GM19238 (cell line): ENCODE results near the gene MB.

Experiments used
- DNase-seq: peaks from one replicate; pipeline ENCODE4 v3.0.0; 2011; ENCODE audit warnings: low spot score; ENCODE audit not compliant: insufficient read length

The MB gene

GRCh38 chr22:35618427-35619223, 1.5 kb upstream of the MB start:
- DNase-seq = no peak

- no peak for DNase-seq
Observed at GRCh38 chr22:35616043-35616442, 1.1 kb downstream of the MB start.

- no peak for DNase-seq
Observed at GRCh38 chr22:35615156-35615555, 2.0 kb downstream of the MB start.

- DNase-seq = no peak
Observed at GRCh38 chr22:35614404-35614803, 2.7 kb downstream of the MB start.

GRCh38 chr22:35612903-35613302, 4.2 kb downstream of the MB start:
- DNase-seq = no peak

- no peak for DNase-seq
Observed at GRCh38 chr22:35611891-35612576, 5.1 kb downstream of the MB start.

GRCh38 chr22:35611200-35611890, 5.8 kb downstream of the MB start:
- DNase-seq = no peak

GRCh38 chr22:35610741-35611140, 6.4 kb downstream of the MB start:
- no peak for DNase-seq

GRCh38 chr22:35609761-35610160, 7.4 kb downstream of the MB start:
- no peak for DNase-seq

GRCh38 chr22:35609261-35609660, 7.9 kb downstream of the MB start:
- DNase-seq = no peak

GRCh38 chr22:35608088-35608487, 9.0 kb downstream of the MB start:
- DNase-seq = no peak

- no peak for DNase-seq
Observed at GRCh38 chr22:35606916-35607315, 10.2 kb downstream of the MB start.

- DNase-seq = no peak
Observed at GRCh38 chr22:35605851-35606481, 11.2 kb downstream of the MB start.

GRCh38 chr22:35605369-35605680, 11.8 kb downstream of the MB start:
- DNase-seq = no peak

- no peak for DNase-seq
Observed at GRCh38 chr22:35604621-35605368, 12.3 kb downstream of the MB start.

GRCh38 chr22:35601743-35602615, 15.2 kb downstream of the MB start:
- DNase-seq = no peak

GRCh38 chr22:35601013-35601580, 16.0 kb downstream of the MB start:
- DNase-seq = no peak

- DNase-seq = no peak
Observed at GRCh38 chr22:35600476-35600875, 16.7 kb downstream of the MB start.

GRCh38 chr22:35599364-35599763, 17.8 kb downstream of the MB start:
- no peak for DNase-seq

- no peak for DNase-seq
Observed at GRCh38 chr22:35598396-35598710, 18.8 kb downstream of the MB start.
